IPS-20b (cell line): ENCODE results near the gene MAPK9.

Experiments used
- H3K27ac ChIP-seq: one replicate; pipeline ENCODE4 v1.5.1; 2013; ENCODE audit warnings: low read length
- H3K27me3 ChIP-seq: 2 replicates; pipeline ENCODE4 v1.6.1; 2013; ENCODE audit warnings: mild to moderate bottlenecking, low read length, inconsistent platforms; ENCODE audit not compliant: insufficient read depth
- H3K36me3 ChIP-seq: 2 replicates; pipeline ENCODE4 v1.6.1; 2013; ENCODE audit warnings: low read depth, mild to moderate bottlenecking, inconsistent platforms, low read length, moderate library complexity; ENCODE audit not compliant: insufficient read depth
- H3K4me1 ChIP-seq: 2 replicates; pipeline ENCODE4 v1.6.1; 2013; ENCODE audit warnings: mild to moderate bottlenecking, control low read depth, inconsistent platforms, low read length, moderate library complexity; ENCODE audit not compliant: insufficient read depth
- H3K4me3 ChIP-seq: 2 replicates; pipeline ENCODE4 v1.5.1; 2013; ENCODE audit warnings: mild to moderate bottlenecking, low read length, inconsistent platforms
- H3K9ac ChIP-seq: 2 replicates; pipeline ENCODE4 v1.6.1; 2013; ENCODE audit warnings: low read depth, mild to moderate bottlenecking, inconsistent platforms, low read length, moderate library complexity
- H3K9me3 ChIP-seq: 2 replicates; pipeline ENCODE4 v1.6.1; 2013; ENCODE audit warnings: mild to moderate bottlenecking, low read depth, low read length, inconsistent platforms; ENCODE audit not compliant: insufficient read depth

The MAPK9 gene

DNA sequence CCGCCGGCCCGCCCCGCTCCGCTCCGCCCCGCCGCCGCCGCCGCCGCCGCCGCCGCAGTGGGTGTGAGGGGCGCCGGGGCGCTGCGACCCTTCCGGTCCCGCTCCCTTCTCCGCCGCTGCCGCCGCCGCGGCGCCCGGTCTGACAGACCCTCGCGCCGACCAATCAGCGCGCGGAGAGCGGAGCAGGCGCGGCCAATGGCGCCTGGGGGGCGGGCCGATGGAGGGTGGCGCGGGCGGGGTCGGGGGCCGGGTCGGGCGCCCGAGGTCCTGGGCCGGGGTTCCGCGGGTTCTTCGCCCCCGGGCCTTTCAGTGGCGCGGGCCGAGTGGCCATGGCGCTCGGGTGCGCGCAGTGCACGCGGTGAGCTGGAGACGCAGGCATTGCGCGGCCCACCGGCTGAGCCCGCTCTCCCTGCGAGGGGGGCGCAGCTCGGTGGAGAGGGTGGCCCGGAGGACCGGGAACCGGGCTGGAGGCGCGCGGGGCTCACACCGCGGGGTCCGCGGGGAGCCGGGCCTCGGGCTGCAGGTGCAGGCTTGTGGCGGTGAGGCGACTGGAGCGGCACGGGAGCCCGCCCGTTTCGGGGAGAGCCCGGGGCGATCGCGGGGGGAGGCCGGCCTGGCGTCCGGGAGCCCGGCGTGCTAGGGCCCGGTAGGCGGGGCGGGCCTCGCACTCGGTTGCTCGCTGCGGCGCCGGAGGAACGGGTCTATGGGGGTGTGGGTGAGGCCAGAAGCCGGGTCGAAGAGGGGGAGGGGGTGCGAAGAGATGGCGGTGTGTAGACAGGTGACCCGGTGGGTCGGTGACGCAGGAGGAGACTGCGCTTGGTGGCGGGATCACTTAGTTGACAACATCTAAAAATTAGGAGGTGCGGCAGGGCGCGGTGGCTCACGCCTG, at the start of gene MAPK9:
MAPK9 (minus strand) TSS at position 141 of the 889 bp plus-strand sequence. CDS start 11,522 bp downstream, outside the sequence.
- Histone ChIP-seq H3K4me3 (peak within 1 kb of the TSS; percentile 81), H3K27me3 (no peaks in the 10 kb centered on the region), H3K9ac (peak within 1 kb of the TSS; percentile 80; the same call in 1 of the 2 replicates), H3K27ac (no peak within 1 kb of the TSS), H3K4me1 (peaks cover 5% of the 10 kb centered on the region; the same call in 1 of the 2 replicates), H3K9me3 (no peaks in the 10 kb centered on the region), H3K36me3 (peaks cover 7% of the 10 kb centered on the region; the same call in 1 of the 2 replicates)

DNA sequence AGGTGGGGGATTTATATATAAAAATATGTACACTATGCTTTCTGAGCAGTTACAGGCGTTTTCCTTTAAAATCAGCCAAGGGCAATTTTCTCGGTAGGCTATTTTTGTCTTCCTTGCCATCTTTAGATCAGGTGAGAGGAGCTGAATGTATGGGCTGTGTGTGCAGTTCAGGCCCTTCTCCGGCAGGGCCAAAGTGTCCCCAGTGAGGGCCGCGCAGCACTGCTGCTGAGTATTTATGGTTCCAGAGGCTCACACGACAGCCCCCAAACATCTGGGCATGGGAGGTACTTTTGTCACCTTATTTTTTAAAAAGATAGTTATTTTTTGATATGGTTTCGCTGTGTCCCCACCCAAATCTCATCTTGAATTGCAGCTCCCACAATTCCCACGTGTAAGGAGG, 49.7 kb upstream of the MAPK9 start:
- H3K4me3 ChIP-seq, result no peak overlapping the region
- H3K9ac ChIP-seq, result no peak overlapping the region
- H3K4me1 ChIP-seq, result peaks cover 44% of the 10 kb centered on the region
- H3K27ac ChIP-seq, result no peak overlapping the region
- no peaks in the 10 kb centered on the region for H3K27me3 ChIP-seq
- H3K36me3 ChIP-seq, result peaks cover 27% of the 10 kb centered on the region
- no peaks in the 10 kb centered on the region for H3K9me3 ChIP-seq

DNA sequence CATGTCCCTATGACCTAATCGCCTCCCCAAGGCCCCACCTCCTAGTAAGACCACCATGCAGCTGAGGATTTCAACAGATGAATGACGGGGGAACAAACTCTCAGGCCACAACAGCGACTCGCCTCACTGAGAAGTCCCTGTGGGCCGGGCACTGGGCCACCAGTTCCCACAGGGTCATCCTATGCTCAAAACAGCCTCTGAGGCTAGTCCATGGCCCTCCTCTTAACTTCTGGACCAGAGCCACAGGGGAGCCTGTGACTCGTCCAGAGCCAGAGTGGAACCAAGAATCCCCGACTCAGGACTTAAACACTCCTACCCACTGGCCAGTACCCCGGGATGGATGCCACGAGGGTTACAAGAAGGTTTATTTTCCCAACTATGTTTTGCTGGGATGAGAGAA, 49.0 kb upstream of the MAPK9 start:
- Histone ChIP-seq H3K27me3 (no peaks in the 10 kb centered on the region), H3K36me3 (peaks cover 34% of the 10 kb centered on the region), H3K4me3 (no peak overlapping the region), H3K9me3 (no peaks in the 10 kb centered on the region), H3K27ac (peak overlapping the region; percentile 39), H3K9ac (no peak overlapping the region), H3K4me1 (peaks cover 41% of the 10 kb centered on the region)

DNA sequence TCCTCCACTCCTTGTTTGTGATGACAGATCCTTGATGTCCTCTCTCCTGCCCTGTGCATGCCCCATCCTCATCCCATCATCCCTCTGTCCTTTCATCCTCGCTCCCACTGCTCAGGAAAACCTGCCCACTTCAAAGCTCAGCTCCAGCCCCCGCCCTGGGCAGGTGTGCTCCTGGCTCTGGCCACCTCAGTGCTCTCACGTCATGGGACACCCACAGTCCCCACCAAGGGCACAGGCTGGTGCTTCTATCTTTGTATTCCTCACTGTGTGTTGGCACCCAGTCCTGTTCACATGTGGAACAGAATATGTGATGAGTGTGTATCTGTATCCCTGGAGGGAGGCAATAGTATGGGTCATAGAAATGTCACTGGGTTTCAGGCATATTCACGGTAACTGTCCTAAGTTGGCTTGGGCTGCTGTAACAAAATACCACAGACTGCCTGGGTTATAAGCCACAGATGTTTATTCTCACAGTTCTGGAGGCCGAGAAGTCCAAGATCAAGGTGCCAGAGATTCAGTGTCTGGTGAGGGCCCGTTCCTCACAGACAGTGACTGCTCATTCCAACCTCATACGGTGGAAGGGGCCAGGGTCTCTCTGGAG, 47.8 kb upstream of the MAPK9 start:
- peaks cover 46% of the 10 kb centered on the region for H3K36me3 ChIP-seq
- H3K27me3 ChIP-seq, result no peaks in the 10 kb centered on the region
- H3K4me1 ChIP-seq, result peaks cover 31% of the 10 kb centered on the region
- no peak overlapping the region for H3K9ac ChIP-seq
- H3K9me3 ChIP-seq, result no peaks in the 10 kb centered on the region
- H3K27ac ChIP-seq, result no peak overlapping the region
- H3K4me3 ChIP-seq, result no peak overlapping the region

DNA sequence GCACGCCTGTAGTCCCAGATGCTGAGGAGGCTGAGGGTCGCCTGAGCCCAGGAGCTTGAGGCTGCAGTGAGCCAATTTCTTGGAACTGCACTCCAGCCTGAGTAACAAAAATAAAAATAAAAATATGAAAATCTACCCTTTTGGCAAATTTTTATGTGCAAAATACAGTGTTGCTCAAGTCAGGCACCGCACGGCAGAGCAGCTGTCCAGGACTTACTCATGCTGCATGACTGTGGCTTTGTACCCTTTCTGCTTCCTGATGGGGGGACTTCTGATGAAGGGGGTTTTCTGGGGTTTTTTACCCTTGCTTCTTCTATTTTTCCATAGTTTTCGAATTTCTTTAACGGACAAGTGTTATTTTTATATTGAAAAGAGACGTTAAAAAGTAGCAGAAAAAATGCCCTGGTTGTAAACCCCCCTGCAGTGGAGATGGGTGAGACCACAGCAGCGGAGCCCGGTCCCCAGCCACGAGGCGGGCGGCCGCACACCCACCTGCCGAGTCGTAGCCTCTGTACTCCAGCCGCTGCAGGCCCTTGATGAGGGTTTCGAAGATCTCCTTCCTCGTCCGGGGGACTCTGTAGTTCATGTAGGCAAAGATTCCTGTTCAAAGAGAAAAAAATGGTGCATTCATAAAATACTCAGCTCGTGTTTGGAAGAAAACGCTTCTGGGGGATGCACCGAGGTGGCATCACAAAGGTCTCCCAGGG, 46.3 kb upstream of the MAPK9 start:
- Histone ChIP-seq H3K4me1 (peaks cover 17% of the 10 kb centered on the region; the same call in 1 of the 2 replicates), H3K36me3 (peaks cover 61% of the 10 kb centered on the region), H3K9me3 (no peaks in the 10 kb centered on the region), H3K9ac (no peak overlapping the region), H3K27me3 (no peaks in the 10 kb centered on the region), H3K4me3 (no peak overlapping the region), H3K27ac (no peak overlapping the region)

DNA sequence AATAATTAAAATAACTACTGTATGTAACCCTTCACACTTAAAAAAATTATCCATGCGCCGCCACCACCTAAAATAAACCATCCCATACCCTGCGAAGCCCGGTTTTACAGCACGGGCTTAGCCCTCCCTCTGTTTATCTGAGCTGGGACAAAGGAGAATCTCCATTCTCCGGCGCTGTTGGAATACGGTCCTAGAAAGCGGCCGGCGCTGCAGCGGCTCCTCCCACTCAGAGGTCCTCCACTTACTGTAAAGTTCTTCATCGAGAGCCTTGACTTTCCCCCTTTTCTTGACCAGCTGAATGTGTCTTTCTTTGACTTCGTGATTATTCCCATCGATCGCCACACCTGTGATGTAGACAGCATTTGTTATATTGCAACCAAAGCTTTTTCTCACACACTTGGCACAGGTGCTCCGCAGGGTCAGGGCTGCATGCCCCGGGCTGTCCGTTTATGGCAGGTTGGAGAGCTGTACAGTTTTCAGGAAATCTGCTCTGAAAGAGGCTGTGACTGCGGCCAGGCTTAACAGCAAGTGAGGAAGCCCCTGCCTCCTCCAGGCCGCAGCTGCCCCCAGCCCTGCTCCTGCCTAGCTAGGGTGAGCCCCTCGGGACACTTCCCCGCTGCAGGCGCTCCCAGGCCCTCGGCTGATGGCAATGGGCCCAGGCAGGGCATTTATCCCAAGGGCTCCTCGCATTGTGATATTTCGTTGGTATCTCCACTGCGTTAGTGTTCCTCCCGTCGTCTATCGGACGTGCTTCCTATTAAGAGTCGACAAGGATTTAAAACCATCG, 44.5 kb upstream of the MAPK9 start:
- Histone ChIP-seq H3K9me3 (no peaks in the 10 kb centered on the region), H3K27ac (no peak overlapping the region), H3K4me3 (no peak overlapping the region), H3K4me1 (peaks cover 10% of the 10 kb centered on the region; the same call in 1 of the 2 replicates), H3K36me3 (peaks cover 65% of the 10 kb centered on the region), H3K27me3 (no peaks in the 10 kb centered on the region), H3K9ac (no peak overlapping the region)

DNA sequence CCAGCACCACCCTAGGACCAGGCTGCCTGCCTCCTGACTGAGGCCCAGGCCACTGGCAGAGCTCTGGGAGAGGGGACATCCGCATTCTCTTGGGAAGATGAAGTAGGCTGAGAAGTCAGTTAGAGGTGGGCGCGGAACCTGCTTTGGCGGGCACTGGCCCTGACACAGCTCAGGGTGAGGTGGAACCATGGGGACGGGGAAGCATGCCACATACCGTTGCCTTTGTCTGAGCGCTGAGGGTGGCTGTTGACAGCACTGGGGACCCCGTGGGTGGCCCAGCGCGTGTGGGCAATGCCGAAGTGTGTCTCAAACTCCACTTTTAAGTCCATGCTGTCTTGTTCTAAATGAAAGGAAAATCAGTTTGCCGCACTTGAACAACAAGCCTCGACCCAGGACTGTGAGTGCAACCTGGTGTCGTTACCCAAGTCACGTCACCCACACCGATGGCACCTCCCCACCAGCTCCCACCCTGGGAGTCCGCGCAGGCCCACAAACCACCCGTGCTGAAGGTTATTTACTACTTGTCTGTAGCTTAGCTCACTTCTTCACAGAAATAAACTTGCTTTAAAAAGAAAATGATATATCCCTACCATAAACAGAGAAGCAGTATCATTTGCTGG, 43.8 kb upstream of the MAPK9 start:
- H3K4me3 ChIP-seq, result no peak overlapping the region
- no peaks in the 10 kb centered on the region for H3K27me3 ChIP-seq
- peaks cover 17% of the 10 kb centered on the region; the same call in 1 of the 2 replicates for H3K4me1 ChIP-seq
- H3K9me3 ChIP-seq, result no peaks in the 10 kb centered on the region
- no peak overlapping the region for H3K27ac ChIP-seq
- H3K36me3 ChIP-seq, result peaks cover 72% of the 10 kb centered on the region
- no peak overlapping the region for H3K9ac ChIP-seq

DNA sequence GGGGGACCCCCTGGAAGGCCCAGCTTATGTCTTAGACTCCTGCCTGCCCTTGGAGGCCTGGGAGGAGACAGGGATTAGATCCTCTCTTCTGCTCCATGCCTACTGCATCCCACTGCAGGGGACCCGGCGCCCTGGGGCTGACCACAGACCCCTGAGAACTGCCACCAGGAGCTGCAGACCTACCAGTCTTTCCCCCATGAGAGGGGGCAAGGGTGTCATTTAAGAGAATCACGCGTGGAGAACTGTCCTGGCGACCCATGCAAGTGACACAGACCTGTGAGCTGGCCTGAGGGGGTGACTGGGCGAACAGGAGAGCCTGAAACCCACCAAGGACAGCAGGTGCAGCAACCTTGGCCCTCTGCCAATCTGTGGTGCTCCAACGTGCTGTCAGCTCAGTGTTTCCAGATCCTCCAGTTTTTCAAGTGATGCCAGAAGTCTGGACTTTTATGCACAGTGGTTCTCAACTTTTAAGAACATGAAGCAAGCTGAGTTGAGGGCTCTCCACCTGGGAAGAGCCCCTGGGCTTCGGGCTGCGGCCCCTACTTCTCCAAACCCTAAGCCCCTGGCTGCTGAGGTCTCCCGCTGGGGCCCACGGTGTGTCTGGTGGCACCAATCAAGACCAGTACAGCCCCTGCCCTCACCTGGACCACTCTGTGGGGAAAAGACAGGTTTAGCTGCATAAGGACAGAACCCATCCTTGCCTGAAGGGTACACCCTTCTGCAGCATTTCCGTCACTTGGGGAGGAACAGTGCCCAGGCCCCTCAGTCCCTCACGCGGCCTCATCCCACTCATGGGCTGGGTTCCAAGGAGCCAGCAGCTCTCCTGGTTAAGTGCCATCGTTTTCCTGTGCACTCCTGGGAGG, 43.1 kb upstream of the MAPK9 start:
- Histone ChIP-seq H3K4me3 (no peak overlapping the region), H3K36me3 (peaks cover 79% of the 10 kb centered on the region), H3K9me3 (no peaks in the 10 kb centered on the region), H3K27ac (no peak overlapping the region), H3K4me1 (peaks cover 21% of the 10 kb centered on the region; the same call in 1 of the 2 replicates), H3K27me3 (no peaks in the 10 kb centered on the region), H3K9ac (no peak overlapping the region)

DNA sequence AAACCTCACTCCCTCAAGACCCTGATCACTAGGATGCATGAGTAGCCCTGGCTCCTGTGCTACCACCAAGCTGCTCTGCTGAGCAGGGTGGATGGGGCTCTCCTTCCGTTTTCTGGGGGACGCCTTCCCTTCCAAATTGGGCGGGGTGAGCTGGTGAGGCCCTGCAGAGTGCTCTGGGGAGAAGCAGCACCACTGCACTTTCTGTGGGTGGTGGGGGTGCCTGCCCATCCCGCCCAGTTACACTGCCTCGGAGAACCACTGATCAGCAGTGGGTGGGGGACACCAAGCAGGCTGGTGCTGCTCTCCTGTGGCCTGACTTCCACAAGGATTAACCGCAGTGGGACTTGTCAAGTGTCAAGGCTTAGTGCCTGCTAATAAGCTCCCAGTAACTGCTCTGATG, 42.3 kb upstream of the MAPK9 start:
- Histone ChIP-seq H3K4me1 (peaks cover 15% of the 10 kb centered on the region; the same call in 1 of the 2 replicates), H3K27me3 (no peaks in the 10 kb centered on the region), H3K9me3 (no peaks in the 10 kb centered on the region), H3K36me3 (peaks cover 84% of the 10 kb centered on the region), H3K27ac (no peak overlapping the region), H3K9ac (no peak overlapping the region), H3K4me3 (no peak overlapping the region)

DNA sequence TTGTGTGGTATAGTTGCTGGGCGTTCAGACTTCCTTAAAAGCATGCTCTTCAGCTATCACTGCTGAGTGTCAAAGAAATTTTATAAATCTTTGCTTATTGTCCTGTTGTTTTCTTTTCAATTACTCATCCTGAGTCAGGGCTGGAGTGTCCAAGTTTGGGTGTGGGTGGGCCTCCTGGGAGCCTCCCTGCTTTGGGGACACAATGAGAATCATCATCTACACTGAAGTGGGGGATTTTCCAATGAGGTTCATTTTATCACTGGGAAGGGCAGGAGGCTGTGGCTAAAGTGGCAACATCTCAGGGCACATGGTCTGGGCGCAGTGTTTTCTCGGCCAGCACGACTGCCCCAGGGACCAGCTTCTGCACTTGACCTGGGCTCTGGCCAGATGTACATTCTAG, 41.8 kb upstream of the MAPK9 start:
- Histone ChIP-seq H3K36me3 (peaks cover 86% of the 10 kb centered on the region), H3K27ac (no peak overlapping the region), H3K9ac (no peak overlapping the region), H3K27me3 (no peaks in the 10 kb centered on the region), H3K4me1 (peaks cover 15% of the 10 kb centered on the region; the same call in 1 of the 2 replicates), H3K9me3 (no peaks in the 10 kb centered on the region), H3K4me3 (no peak overlapping the region)
